Measurements from ENCODE around the gene RNASE13.

Gene RNASE13

GRCh38 chr14:21026988-21027315 lies 7.7 kb downstream of the RNASE13 start:
- CTCF ChIA-PET = interaction anchor here (0.6 to 3.7 kb wide), 4 partner anchors 9 to 71 kb away, joined by 3 to 34 read pairs (median 3); no protein-coding TSS in a partner anchor
- TF ChIP-seq, protein P1, sequence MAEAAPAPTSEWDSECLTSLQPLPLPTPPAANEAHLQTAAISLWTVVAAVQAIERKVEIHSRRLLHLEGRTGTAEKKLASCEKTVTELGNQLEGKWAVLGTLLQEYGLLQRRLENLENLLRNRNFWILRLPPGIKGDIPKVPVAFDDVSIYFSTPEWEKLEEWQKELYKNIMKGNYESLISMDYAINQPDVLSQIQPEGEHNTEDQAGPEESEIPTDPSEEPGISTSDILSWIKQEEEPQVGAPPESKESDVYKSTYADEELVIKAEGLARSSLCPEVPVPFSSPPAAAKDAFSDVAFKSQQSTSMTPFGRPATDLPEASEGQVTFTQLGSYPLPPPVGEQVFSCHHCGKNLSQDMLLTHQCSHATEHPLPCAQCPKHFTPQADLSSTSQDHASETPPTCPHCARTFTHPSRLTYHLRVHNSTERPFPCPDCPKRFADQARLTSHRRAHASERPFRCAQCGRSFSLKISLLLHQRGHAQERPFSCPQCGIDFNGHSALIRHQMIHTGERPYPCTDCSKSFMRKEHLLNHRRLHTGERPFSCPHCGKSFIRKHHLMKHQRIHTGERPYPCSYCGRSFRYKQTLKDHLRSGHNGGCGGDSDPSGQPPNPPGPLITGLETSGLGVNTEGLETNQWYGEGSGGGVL (tag by site-specific recombination; IDR thresholded peaks at IDR 0.05) = peak; percentile 31; the same call in 1 of the 2 replicates
- TF ChIP-seq ZNF24 (tag by site-specific recombination; IDR thresholded peaks at IDR 0.05) (no peak), ZNF335 (tag by site-specific recombination; conservative IDR thresholded peaks at IDR 0.05) (0 out of 2 replicates have a peak, but pooled peaks have one; percentile 7), OSR2 (tag by site-specific recombination; IDR thresholded peaks at IDR 0.05) (no peak), ZFHX2 (tag by site-specific recombination; conservative IDR thresholded peaks at IDR 0.05) (peak; percentile 27; the same call in 1 of the 2 replicates)
- TF ChIP-seq, protein P2, sequence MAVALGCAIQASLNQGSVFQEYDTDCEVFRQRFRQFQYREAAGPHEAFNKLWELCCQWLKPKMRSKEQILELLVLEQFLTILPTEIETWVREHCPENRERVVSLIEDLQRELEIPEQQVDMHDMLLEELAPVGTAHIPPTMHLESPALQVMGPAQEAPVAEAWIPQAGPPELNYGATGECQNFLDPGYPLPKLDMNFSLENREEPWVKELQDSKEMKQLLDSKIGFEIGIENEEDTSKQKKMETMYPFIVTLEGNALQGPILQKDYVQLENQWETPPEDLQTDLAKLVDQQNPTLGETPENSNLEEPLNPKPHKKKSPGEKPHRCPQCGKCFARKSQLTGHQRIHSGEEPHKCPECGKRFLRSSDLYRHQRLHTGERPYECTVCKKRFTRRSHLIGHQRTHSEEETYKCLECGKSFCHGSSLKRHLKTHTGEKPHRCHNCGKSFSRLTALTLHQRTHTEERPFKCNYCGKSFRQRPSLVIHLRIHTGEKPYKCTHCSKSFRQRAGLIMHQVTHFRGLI (tag by site-specific recombination; IDR thresholded peaks at IDR 0.05) = 0 out of 2 replicates have a peak, but pooled peaks have one; percentile 60
- POLR2A ChIA-PET = no interaction called here
- H3K9me3 ChIP-seq (ENCODE audit: control insufficient read depth, insufficient read depth, low read depth, low read length) = no peaks in the 10 kb centered on the region
- H3K4me3 ChIP-seq (ENCODE audit: low read depth, low read length) = no peak overlapping the region
- H3K27ac ChIP-seq (ENCODE audit: extremely low read depth, low read depth, low read length) = no peak overlapping the region
- H3K4me1 ChIP-seq (ENCODE audit: control insufficient read depth, insufficient read depth, low read length) = peaks cover 10% of the 10 kb centered on the region; the same call in 1 of the 2 replicates
- H3K36me3 ChIP-seq (ENCODE audit: control insufficient read depth in 2 of 2, insufficient read depth in 1 of 2, low read length in 2 of 2) = peaks cover 0 to 4% of the 10 kb centered on the region in 2 experiments; a peak in 1 of 3 replicates

DNA sequence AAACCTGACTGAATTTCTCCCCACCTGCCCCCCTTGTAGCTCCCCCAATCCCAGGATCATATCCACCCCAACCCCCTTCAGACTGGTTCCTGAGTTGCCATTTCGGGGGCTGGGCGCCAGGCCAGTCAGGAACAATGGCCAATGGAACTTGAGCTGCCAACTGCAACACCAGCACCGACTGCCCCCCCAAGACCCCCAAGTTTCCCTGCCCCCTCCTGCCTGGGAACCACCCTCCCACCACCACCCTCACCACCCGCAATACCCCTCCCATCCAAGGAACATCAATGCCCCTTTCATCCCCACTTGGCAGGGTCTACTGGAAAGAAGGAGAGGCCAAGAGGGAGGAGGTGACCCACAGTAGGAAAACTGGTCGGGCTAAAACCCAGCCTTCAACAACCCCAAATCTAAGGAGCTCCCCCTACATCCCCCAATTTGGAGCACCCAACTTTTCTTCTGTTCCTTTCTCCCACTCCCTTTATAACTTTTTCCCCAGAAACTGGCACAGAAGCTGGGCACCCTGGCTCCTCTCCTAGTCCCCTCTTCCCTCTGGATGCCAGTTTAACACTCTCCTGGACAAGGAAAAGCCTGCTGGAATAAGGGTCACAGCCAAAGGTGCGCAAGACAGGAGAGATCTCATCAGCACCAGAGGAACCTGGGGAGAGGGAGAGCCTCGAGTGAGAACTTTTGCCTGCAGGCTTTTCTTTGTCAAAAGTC lies 8.2 kb downstream of the RNASE13 start:
- CTCF ChIA-PET = interaction anchor here (0.5 to 3.7 kb wide), 6 partner anchors 11 to 109 kb away, joined by 3 to 34 read pairs (median 3); no protein-coding TSS in a partner anchor
- Histone ChIP-seq H3K27ac (ENCODE audit: extremely low read depth, low read depth, low read length) (no peak overlapping the region), H3K36me3 (ENCODE audit: control insufficient read depth in 2 of 2, insufficient read depth in 1 of 2, low read length in 2 of 2) (peaks cover 0 to 9% of the 10 kb centered on the region in 2 experiments; a peak in 1 of 3 replicates), H3K4me1 (ENCODE audit: control insufficient read depth, insufficient read depth, low read length) (peaks cover 10% of the 10 kb centered on the region; the same call in 1 of the 2 replicates), H3K9me3 (ENCODE audit: control insufficient read depth, insufficient read depth, low read depth, low read length) (no peaks in the 10 kb centered on the region), H3K4me3 (ENCODE audit: low read depth, low read length) (no peak overlapping the region)
- POLR2A ChIA-PET = interaction anchor here (1.2 kb wide), 1 partner anchor 44 kb away, joined by 8 read pairs; the partner anchor contains the start of gene ARHGEF40
- TF ChIP-seq ZNF19 (tag by site-specific recombination; IDR thresholded peaks at IDR 0.05; ENCODE audit: low read depth) = no peak
- no peak for TF ChIP-seq ZBTB48 (tag by site-specific recombination; IDR thresholded peaks at IDR 0.05)
- 0 out of 2 replicates have a peak, but pooled peaks have one; percentile 24 for TF ChIP-seq ZNF335 (tag by site-specific recombination; conservative IDR thresholded peaks at IDR 0.05)
- TF ChIP-seq, protein P3, sequence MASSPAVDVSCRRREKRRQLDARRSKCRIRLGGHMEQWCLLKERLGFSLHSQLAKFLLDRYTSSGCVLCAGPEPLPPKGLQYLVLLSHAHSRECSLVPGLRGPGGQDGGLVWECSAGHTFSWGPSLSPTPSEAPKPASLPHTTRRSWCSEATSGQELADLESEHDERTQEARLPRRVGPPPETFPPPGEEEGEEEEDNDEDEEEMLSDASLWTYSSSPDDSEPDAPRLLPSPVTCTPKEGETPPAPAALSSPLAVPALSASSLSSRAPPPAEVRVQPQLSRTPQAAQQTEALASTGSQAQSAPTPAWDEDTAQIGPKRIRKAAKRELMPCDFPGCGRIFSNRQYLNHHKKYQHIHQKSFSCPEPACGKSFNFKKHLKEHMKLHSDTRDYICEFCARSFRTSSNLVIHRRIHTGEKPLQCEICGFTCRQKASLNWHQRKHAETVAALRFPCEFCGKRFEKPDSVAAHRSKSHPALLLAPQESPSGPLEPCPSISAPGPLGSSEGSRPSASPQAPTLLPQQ (tag by site-specific recombination; IDR thresholded peaks at IDR 0.05) = no peak
- no peak for TF ChIP-seq ZNF324 (tag by site-specific recombination; IDR thresholded peaks at IDR 0.05)

DNA sequence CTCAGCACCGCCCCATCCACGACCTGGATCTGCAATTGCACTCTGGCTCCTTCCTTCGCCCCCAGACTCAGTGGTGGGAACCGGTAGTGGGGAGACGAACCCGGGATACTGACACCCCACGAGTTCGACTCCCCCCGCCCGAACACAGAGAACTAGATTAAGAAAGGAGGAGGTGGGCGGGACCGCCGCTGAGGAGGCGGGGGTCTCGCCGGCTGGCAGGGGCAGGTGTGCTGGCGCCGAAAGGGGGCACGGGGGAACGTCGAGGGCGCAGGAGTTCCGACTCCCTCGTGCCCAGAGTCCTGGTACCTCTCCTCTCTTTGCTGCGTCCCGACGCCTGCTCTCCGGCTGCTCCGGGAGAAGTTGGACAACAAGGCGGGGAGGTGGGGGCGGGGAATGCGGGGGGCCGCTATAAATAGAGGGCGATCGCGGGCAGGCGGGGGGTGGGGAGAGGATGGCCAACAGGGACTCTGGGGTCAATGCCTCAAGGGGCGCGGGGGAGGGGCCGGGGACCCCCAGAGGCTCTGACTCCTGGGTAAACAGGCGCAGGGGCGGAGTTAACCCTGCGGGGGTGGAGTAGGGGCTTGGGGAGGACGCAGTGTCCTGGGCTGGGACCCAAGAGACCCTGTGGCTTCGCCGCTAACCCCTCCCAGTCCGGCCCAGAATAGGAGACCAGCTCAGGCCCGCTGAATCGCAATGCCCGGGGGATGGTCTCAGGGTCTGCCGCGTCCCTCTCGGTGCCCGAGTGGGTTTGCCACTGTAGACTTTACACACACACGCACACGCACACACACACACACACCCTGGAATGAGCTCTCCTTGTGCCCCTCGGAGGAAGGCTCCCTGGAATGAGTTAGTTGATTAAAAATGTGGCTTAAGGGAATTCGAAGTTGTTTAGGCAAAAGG lies 9.0 kb downstream of the RNASE13 start:
- POLR2A ChIA-PET = interaction anchor here (0.7 to 1.2 kb wide), 3 partner anchors 11 to 46 kb away, joined by 3 to 8 read pairs (median 5); partner anchors contain the start of gene ARHGEF40
- no peaks in the 10 kb centered on the region for H3K9me3 ChIP-seq (ENCODE audit: control insufficient read depth, insufficient read depth, low read depth, low read length)
- no peak overlapping the region for H3K27ac ChIP-seq (ENCODE audit: extremely low read depth, low read depth, low read length)
- peaks cover 0 to 17% of the 10 kb centered on the region in 2 experiments; a peak in 1 of 3 replicates for H3K36me3 ChIP-seq (ENCODE audit: control insufficient read depth in 2 of 2, insufficient read depth in 1 of 2, low read length in 2 of 2)
- CTCF ChIA-PET = interaction anchor here (0.5 to 3.7 kb wide), 4 partner anchors 10 to 110 kb away, joined by 3 to 34 read pairs (median 4); no protein-coding TSS in a partner anchor
- peaks cover 10% of the 10 kb centered on the region; the same call in 1 of the 2 replicates for H3K4me1 ChIP-seq (ENCODE audit: control insufficient read depth, insufficient read depth, low read length)
- H3K4me3 ChIP-seq (ENCODE audit: low read depth, low read length) = peak overlapping the region; percentile 69
- no peak for TF ChIP-seq ZNF768 (tag by site-specific recombination; IDR thresholded peaks at IDR 0.05)
- TF ChIP-seq, protein P4, sequence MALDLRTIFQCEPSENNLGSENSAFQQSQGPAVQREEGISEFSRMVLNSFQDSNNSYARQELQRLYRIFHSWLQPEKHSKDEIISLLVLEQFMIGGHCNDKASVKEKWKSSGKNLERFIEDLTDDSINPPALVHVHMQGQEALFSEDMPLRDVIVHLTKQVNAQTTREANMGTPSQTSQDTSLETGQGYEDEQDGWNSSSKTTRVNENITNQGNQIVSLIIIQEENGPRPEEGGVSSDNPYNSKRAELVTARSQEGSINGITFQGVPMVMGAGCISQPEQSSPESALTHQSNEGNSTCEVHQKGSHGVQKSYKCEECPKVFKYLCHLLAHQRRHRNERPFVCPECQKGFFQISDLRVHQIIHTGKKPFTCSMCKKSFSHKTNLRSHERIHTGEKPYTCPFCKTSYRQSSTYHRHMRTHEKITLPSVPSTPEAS (tag by site-specific recombination; IDR thresholded peaks at IDR 0.05) = peak; percentile 34; the same call in 1 of the 2 replicates
- no peak for TF ChIP-seq ZNF148 (tag by site-specific recombination; IDR thresholded peaks at IDR 0.05; ENCODE audit: borderline replicate concordance)
- no peak for TF ChIP-seq ZNF37A (tag by site-specific recombination; IDR thresholded peaks at IDR 0.05)

Measured in HEK293 (cell line).